HEK293 (cell line): ENCODE data around the gene MOK.

Experiments
- CTCF ChIA-PET: fragments of 350-600 bp; formaldehyde crosslinking; extraction: SDS; loops from one replicate; lab custom pipeline; 2021; ENCODE audit warnings: antibody characterized with exemption; lab: Yijun Ruan, JAX
- POLR2A ChIA-PET: fragments of 300-600 bp; formaldehyde crosslinking; extraction: SDS; loops from one replicate; lab custom pipeline; 2020; ENCODE audit warnings: antibody characterized with exemption, inconsistent platforms; lab: Yijun Ruan, JAX
- H3K27ac ChIP-seq: fragments of 200-500 bp; sonication (Bioruptor generic); 2 replicates; pipeline ENCODE4 v1.5.1; 2014; ENCODE audit warnings: low read depth, low read length, control low read depth, inconsistent platforms; ENCODE audit errors: extremely low read depth
- H3K36me3 ChIP-seq, 2 experiments: fragments of 200-500 bp in 1 of 2; sonication (Bioruptor generic) in 1 of 2; 1 replicate in 1 of 2; 2 replicates in 1 of 2; pipeline ENCODE4 v1.5.1; 2014 to 2017; ENCODE audit warnings: inconsistent platforms in 2 of 2, low read length in 2 of 2; ENCODE audit not compliant: control insufficient read depth in 2 of 2, insufficient read depth in 1 of 2
- H3K4me1 ChIP-seq: fragments of 200-500 bp; sonication (Bioruptor generic); 2 replicates; pipeline ENCODE4 v1.5.1; 2014; ENCODE audit warnings: mild to moderate bottlenecking, low read length, inconsistent platforms; ENCODE audit not compliant: control insufficient read depth, insufficient read depth
- H3K4me3 ChIP-seq: 2 replicates; pipeline ENCODE4 v1.5.1; 2011; ENCODE audit warnings: low read depth, mild to moderate bottlenecking, control low read depth, low read length, moderate library complexity
- H3K9me3 ChIP-seq: fragments of 200-500 bp; sonication (Bioruptor generic); 2 replicates; pipeline ENCODE4 v1.5.1; 2014; ENCODE audit warnings: low read depth, low read length, inconsistent platforms; ENCODE audit not compliant: control insufficient read depth, insufficient read depth
- GLI2 ChIP-seq: fragments of 450-650 bp; formaldehyde crosslinking; IDR thresholded peaks from 2 replicates; pipeline ENCODE4; 2017; ENCODE audit warnings: missing biosample characterization, missing genetic modification characterization, low read depth, borderline replicate concordance
- GLIS2 ChIP-seq: fragments of 450-650 bp; formaldehyde crosslinking; IDR thresholded peaks from 2 replicates; pipeline ENCODE4 v1.5.1; 2016; ENCODE audit warnings: missing biosample characterization, missing genetic modification characterization
- MYNN ChIP-seq: fragments of 450-650 bp; formaldehyde crosslinking; IDR thresholded peaks from 2 replicates; pipeline ENCODE4 v1.5.1; 2016; ENCODE audit warnings: missing biosample characterization, missing genetic modification characterization, borderline replicate concordance
- MZF1 ChIP-seq: fragments of 450-650 bp; formaldehyde crosslinking; IDR thresholded peaks from 2 replicates; pipeline ENCODE4 v1.5.1; 2017; ENCODE audit warnings: missing biosample characterization, missing genetic modification characterization, borderline replicate concordance
- REPIN1 ChIP-seq: fragments of 450-650 bp; formaldehyde crosslinking; IDR thresholded peaks from 2 replicates; pipeline ENCODE4 v1.5.1; 2017; ENCODE audit warnings: missing biosample characterization, missing genetic modification characterization, low read depth
- ZFP3 ChIP-seq: fragments of 450-650 bp; formaldehyde crosslinking; IDR thresholded peaks from 2 replicates; pipeline ENCODE4 v1.5.1; 2016; ENCODE audit warnings: low read depth, missing biosample characterization, missing genetic modification characterization
- ZNF223 ChIP-seq: fragments of 450-650 bp; formaldehyde crosslinking; IDR thresholded peaks from 2 replicates; pipeline ENCODE4 v1.5.1; 2016; ENCODE audit warnings: missing biosample characterization, missing genetic modification characterization
- ZNF24 ChIP-seq: fragments of 450-650 bp; formaldehyde crosslinking; IDR thresholded peaks from 2 replicates; pipeline ENCODE4 v1.5.1; 2016; ENCODE audit warnings: missing biosample characterization, missing genetic modification characterization
- ZNF302 ChIP-seq: fragments of 450-650 bp; formaldehyde crosslinking; IDR thresholded peaks from 2 replicates; pipeline ENCODE4 v1.5.1; 2016; ENCODE audit warnings: missing biosample characterization, missing genetic modification characterization, low read depth
- ZNF335 ChIP-seq: fragments of 450-650 bp; formaldehyde crosslinking; conservative IDR thresholded peaks from 2 replicates; pipeline ENCODE4 v1.5.1; 2016; ENCODE audit warnings: missing biosample characterization, missing genetic modification characterization
- ZNF426 ChIP-seq: fragments of 450-650 bp; formaldehyde crosslinking; IDR thresholded peaks from 2 replicates; pipeline ENCODE4 v1.5.1; 2017; ENCODE audit warnings: missing biosample characterization, missing genetic modification characterization, mild to moderate bottlenecking, inconsistent platforms, moderate library complexity
- ZNF48 ChIP-seq: fragments of 450-650 bp; formaldehyde crosslinking; IDR thresholded peaks from 2 replicates; pipeline ENCODE4 v1.5.1; 2016; ENCODE audit warnings: missing biosample characterization, missing genetic modification characterization
- ZNF561 ChIP-seq: fragments of 450-650 bp; IDR thresholded peaks from 2 replicates; pipeline ENCODE4 v1.5.1; 2018; ENCODE audit warnings: missing biosample characterization, missing genetic modification characterization, borderline replicate concordance
- ZNF571 ChIP-seq: fragments of 450-650 bp; formaldehyde crosslinking; IDR thresholded peaks from 2 replicates; pipeline ENCODE4 v1.5.0; 2017; ENCODE audit warnings: missing biosample characterization, missing genetic modification characterization
- ZNF621 ChIP-seq: fragments of 450-650 bp; formaldehyde crosslinking; IDR thresholded peaks from 2 replicates; pipeline ENCODE4 v1.5.1; 2017; ENCODE audit warnings: missing biosample characterization, missing genetic modification characterization
- ZNF776 ChIP-seq: fragments of 450-650 bp; formaldehyde crosslinking; IDR thresholded peaks from 2 replicates; pipeline ENCODE4 v1.5.0; 2017; ENCODE audit warnings: missing biosample characterization, missing genetic modification characterization, borderline replicate concordance
- TF ChIP-seq, protein P1 (sequence below): fragments of 450-650 bp; formaldehyde crosslinking; IDR thresholded peaks from 2 replicates; pipeline ENCODE4 v1.5.1; 2016; ENCODE audit warnings: missing biosample characterization, missing genetic modification characterization
- TF ChIP-seq, protein P2 (sequence below): fragments of 450-650 bp; formaldehyde crosslinking; IDR thresholded peaks from 2 replicates; pipeline ENCODE4 v1.5.1; 2016; ENCODE audit warnings: missing biosample characterization, missing genetic modification characterization
- TF ChIP-seq, protein P3 (sequence below): fragments of 450-650 bp; formaldehyde crosslinking; IDR thresholded peaks from 2 replicates; pipeline ENCODE4 v1.5.1; 2017; ENCODE audit warnings: missing biosample characterization, missing genetic modification characterization
- TF ChIP-seq, protein P4 (sequence below): fragments of 450-650 bp; formaldehyde crosslinking; IDR thresholded peaks from 2 replicates; pipeline ENCODE4 v1.5.1; 2016; ENCODE audit warnings: missing biosample characterization, missing genetic modification characterization
- TF ChIP-seq, protein P5 (sequence below): fragments of 450-650 bp; formaldehyde crosslinking; IDR thresholded peaks from 2 replicates; pipeline ENCODE4 v1.5.1; 2016; ENCODE audit warnings: missing biosample characterization, missing genetic modification characterization
- TF ChIP-seq, protein P6 (sequence below): fragments of 450-650 bp; formaldehyde crosslinking; IDR thresholded peaks from 2 replicates; pipeline ENCODE4 v1.5.1; 2016; ENCODE audit warnings: missing biosample characterization, missing genetic modification characterization

MOK gene

DNA sequence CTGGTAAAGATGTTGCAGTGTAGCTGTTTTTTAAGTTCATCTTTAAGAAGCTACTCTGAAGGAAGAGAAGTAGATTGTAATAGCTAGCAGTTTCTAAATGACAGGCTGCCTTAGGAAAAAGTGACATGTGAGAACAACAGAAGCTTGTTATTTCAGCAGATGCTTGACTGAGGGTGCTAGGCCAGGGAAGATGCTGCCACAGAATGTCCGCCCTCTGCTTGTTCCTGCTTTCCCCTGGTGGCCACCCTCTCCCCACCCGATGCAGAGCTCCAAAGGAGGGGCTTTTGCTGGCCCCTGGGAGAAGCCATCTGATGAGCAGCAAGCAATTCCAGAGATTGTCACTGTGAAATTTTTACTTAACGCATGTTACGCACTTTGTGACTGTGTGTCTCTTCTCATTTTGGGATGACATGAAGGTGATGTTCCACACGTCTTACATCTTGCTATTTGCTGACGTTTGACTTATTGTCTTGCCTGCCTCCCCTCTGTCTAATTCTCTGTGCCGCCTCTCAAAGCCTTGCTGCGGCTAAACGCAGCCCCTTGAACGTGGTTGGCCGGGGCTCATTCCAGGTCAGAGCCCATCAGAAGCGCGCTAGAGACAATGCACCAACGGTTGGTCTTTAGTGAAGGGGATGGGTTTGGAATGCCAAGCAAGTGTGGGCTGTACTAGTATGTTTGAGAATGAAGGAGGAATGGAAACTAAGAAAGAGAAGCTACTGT lies 120.5 kb downstream of the MOK start:
- POLR2A ChIA-PET = no interaction called here
- Histone ChIP-seq H3K4me1 (peaks cover 40% of the 10 kb centered on the region), H3K36me3 (no peaks in the 10 kb centered on the region; a peak in 1 of 3 replicates)
- TF ChIP-seq, protein P1, sequence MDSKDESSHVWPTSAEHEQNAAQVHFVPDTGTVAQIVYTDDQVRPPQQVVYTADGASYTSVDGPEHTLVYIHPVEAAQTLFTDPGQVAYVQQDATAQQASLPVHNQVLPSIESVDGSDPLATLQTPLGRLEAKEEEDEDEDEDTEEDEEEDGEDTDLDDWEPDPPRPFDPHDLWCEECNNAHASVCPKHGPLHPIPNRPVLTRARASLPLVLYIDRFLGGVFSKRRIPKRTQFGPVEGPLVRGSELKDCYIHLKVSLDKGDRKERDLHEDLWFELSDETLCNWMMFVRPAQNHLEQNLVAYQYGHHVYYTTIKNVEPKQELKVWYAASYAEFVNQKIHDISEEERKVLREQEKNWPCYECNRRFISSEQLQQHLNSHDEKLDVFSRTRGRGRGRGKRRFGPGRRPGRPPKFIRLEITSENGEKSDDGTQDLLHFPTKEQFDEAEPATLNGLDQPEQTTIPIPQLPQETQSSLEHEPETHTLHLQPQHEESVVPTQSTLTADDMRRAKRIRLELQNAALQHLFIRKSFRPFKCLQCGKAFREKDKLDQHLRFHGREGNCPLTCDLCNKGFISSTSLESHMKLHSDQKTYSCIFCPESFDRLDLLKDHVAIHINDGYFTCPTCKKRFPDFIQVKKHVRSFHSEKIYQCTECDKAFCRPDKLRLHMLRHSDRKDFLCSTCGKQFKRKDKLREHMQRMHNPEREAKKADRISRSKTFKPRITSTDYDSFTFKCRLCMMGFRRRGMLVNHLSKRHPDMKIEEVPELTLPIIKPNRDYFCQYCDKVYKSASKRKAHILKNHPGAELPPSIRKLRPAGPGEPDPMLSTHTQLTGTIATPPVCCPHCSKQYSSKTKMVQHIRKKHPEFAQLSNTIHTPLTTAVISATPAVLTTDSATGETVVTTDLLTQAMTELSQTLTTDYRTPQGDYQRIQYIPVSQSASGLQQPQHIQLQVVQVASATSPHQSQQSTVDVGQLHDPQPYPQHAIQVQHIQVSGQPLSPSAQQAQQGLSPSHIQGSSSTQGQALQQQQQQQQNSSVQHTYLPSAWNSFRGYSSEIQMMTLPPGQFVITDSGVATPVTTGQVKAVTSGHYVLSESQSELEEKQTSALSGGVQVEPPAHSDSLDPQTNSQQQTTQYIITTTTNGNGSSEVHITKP (tag by site-specific recombination) = peak; percentile 21; the same call in 1 of the 2 replicates
- TF ChIP-seq, protein P2, sequence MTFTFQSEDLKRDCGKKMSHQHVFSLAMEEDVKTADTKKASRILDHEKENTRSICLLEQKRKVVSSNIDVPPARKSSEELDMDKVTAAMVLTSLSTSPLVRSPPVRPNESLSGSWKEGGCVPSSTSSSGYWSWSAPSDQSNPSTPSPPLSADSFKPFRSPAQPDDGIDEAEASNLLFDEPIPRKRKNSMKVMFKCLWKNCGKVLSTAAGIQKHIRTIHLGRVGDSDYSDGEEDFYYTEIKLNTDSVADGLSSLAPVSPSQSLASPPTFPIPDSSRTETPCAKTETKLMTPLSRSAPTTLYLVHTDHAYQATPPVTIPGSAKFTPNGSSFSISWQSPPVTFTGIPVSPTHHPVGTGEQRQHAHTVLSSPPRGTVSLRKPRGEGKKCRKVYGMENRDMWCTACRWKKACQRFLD (tag by site-specific recombination) = no peak
- TF ChIP-seq ZFP3 (tag by site-specific recombination) = no peak
- no peak for TF ChIP-seq ZNF335
- no peak for TF ChIP-seq ZNF571
- TF ChIP-seq, protein P3, sequence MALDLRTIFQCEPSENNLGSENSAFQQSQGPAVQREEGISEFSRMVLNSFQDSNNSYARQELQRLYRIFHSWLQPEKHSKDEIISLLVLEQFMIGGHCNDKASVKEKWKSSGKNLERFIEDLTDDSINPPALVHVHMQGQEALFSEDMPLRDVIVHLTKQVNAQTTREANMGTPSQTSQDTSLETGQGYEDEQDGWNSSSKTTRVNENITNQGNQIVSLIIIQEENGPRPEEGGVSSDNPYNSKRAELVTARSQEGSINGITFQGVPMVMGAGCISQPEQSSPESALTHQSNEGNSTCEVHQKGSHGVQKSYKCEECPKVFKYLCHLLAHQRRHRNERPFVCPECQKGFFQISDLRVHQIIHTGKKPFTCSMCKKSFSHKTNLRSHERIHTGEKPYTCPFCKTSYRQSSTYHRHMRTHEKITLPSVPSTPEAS (tag by site-specific recombination) = no peak
- no peak for TF ChIP-seq ZNF302
- TF ChIP-seq, protein P4, sequence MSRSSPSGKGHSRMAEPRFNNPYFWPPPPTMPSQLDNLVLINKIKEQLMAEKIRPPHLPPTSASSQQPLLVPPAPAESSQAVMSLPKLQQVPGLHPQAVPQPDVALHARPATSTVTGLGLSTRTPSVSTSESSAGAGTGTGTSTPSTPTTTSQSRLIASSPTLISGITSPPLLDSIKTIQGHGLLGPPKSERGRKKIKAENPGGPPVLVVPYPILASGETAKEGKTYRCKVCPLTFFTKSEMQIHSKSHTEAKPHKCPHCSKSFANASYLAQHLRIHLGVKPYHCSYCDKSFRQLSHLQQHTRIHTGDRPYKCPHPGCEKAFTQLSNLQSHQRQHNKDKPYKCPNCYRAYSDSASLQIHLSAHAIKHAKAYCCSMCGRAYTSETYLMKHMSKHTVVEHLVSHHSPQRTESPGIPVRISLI = no peak
- TF ChIP-seq, all 188 proteins: peak for 1
- H3K9me3 ChIP-seq = no peaks in the 10 kb centered on the region
- no peak overlapping the region for H3K27ac ChIP-seq
- no peak overlapping the region for H3K4me3 ChIP-seq
- CTCF ChIA-PET = interaction anchor here (1.3 kb wide), 1 partner anchor 28 kb away, joined by 3 read pairs; no protein-coding TSS in a partner anchor

DNA sequence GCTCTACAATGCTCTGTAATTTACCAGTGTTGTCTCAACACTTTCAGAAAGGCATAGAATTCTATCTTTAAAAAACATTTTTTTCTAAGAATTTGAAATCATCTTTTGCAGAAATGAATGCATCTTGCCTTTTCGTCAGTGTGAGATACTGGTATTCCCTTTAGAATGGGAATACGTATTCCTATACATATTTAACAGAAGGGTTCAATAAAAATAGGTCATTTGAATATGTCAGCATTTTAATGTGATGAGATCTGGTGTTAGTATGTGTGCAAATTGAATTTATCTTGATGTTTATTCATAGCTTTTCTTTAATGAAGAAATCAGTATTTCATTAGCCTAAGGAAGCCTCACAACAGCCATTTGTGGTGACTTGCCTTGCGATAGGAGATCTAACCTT lies 121.1 kb downstream of the MOK start:
- Histone ChIP-seq H3K4me3 (no peak overlapping the region), H3K9me3 (no peaks in the 10 kb centered on the region), H3K4me1 (peaks cover 40% of the 10 kb centered on the region), H3K27ac (no peak overlapping the region), H3K36me3 (no peaks in the 10 kb centered on the region; a peak in 1 of 3 replicates)
- CTCF ChIA-PET = interaction anchor here (0.6 to 1.3 kb wide), 2 partner anchors 29 to 38 kb away, joined by 3 read pairs; no protein-coding TSS in a partner anchor
- POLR2A ChIA-PET = interaction anchor here (1.2 kb wide), 1 partner anchor 45 kb away, joined by 3 read pairs; no protein-coding TSS in a partner anchor
- TF ChIP-seq ZNF48 (tag by site-specific recombination) (no peak), MYNN (tag by site-specific recombination) (no peak), ZNF24 (tag by site-specific recombination) (no peak), ZNF571 (no peak), GLIS2 (no peak), REPIN1 (no peak), ZNF426 (tag by site-specific recombination) (no peak), ZNF621 (no peak), ZNF561 (tag by site-specific recombination) (no peak), ZNF223 (no peak), GLI2 (no peak), MZF1 (tag by site-specific recombination) (no peak), ZNF776 (tag by site-specific recombination) (no peak)
- TF ChIP-seq, protein P5, sequence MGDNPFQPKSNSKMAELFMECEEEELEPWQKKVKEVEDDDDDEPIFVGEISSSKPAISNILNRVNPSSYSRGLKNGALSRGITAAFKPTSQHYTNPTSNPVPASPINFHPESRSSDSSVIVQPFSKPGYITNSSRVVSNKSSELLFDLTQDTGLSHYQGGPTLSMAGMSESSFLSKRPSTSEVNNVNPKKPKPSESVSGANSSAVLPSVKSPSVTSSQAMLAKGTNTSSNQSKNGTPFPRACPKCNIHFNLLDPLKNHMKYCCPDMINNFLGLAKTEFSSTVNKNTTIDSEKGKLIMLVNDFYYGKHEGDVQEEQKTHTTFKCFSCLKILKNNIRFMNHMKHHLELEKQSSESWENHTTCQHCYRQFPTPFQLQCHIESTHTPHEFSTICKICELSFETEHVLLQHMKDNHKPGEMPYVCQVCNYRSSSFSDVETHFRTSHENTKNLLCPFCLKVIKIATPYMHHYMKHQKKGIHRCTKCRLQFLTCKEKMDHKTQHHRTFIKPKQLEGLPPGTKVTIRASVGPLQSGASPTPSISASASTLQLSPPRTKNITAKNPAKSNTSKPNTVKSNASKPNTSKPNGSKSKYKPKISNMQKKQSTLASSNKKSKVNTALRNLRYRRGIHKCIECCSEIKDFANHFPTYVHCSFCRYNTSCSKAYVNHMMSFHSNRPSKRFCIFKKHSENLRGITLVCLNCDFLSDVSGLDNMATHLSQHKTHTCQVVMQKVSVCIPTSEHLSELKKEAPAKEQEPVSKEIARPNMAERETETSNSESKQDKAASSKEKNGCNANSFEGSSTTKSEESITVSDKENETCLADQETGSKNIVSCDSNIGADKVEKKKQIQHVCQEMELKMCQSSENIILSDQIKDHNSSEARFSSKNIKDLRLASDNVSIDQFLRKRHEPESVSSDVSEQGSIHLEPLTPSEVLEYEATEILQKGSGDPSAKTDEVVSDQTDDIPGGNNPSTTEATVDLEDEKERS (tag by site-specific recombination) = no peak
- TF ChIP-seq, protein P6, sequence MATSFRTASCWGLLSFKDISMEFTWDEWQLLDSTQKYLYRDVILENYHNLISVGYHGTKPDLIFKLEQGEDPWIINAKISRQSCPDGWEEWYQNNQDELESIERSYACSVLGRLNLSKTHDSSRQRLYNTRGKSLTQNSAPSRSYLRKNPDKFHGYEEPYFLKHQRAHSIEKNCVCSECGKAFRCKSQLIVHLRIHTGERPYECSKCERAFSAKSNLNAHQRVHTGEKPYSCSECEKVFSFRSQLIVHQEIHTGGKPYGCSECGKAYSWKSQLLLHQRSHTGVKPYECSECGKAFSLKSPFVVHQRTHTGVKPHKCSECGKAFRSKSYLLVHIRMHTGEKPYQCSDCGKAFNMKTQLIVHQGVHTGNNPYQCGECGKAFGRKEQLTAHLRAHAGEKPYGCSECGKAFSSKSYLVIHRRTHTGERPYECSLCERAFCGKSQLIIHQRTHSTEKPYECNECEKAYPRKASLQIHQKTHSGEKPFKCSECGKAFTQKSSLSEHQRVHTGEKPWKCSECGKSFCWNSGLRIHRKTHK (tag by site-specific recombination) = no peak
